Measurements from ENCODE around the gene REM2.

The REM2 gene

GRCh38 chr14:22918804-22919600 is 36.0 kb downstream of the REM2 start, which contains the start of gene RBM23:
Gene RBM23, minus strand, starts transcription at chr14:22919149.
- CTCF ChIA-PET, result interaction anchor here (1.0 to 3.7 kb wide), 4 partner anchors 11 to 68 kb away, joined by 3 to 21 read pairs (median 4); partner anchors contain the start of gene PRMT5
- no peak for TF ChIP-seq SUZ12 (IDR thresholded peaks at IDR 0.05)
- TF ChIP-seq LEF1 (IDR thresholded peaks at IDR 0.05; ENCODE audit: borderline replicate concordance), result no peak
- TF ChIP-seq ZNF384 (IDR thresholded peaks at IDR 0.05), result no peak
- 0 out of 2 replicates have a peak, but pooled peaks have one; percentile 72 for TF ChIP-seq HDGF (IDR thresholded peaks at IDR 0.05; ENCODE audit: borderline replicate concordance)
- TF ChIP-seq TARDBP (IDR thresholded peaks at IDR 0.05), result peak; percentile 96
- TF ChIP-seq FOXM1 (IDR thresholded peaks at IDR 0.05; ENCODE audit: borderline replicate concordance), result no peak
- no peak for TF ChIP-seq FOXA1 (IDR thresholded peaks at IDR 0.05)
- no peak for TF ChIP-seq NFRKB (IDR thresholded peaks at IDR 0.05)
- TF ChIP-seq CTBP1 (IDR thresholded peaks at IDR 0.05; ENCODE audit: borderline replicate concordance), result no peak
- peak; percentile 92 for TF ChIP-seq PKNOX1 (IDR thresholded peaks at IDR 0.05)

GRCh38 chr14:22919601-22919921 is 36.5 kb downstream of the REM2 start:
- no peak for DNase-seq (ENCODE audit: extremely low spot score)
- POLR2A ChIA-PET, result interaction anchor here (0.5 to 4.1 kb wide), 14 partner anchors 10 to 455 kb away, joined by 3 to 50 read pairs (median 4); partner anchors contain the start of genes HAUS4 and PRMT5
- TF ChIP-seq SUZ12 (IDR thresholded peaks at IDR 0.05) (no peak), FOXM1 (IDR thresholded peaks at IDR 0.05; ENCODE audit: borderline replicate concordance) (no peak), ZNF384 (IDR thresholded peaks at IDR 0.05) (no peak), FOXK2 (IDR thresholded peaks at IDR 0.05) (no peak), FOXA1 (IDR thresholded peaks at IDR 0.05) (no peak), NFRKB (IDR thresholded peaks at IDR 0.05) (no peak), TARDBP (IDR thresholded peaks at IDR 0.05) (no peak), ELF4 (IDR thresholded peaks at IDR 0.05) (no peak), LEF1 (IDR thresholded peaks at IDR 0.05; ENCODE audit: borderline replicate concordance) (no peak), ARNT (IDR thresholded peaks at IDR 0.05) (no peak), BHLHE40 (IDR thresholded peaks at IDR 0.05; ENCODE audit: borderline replicate concordance) (no peak), CTBP1 (IDR thresholded peaks at IDR 0.05; ENCODE audit: borderline replicate concordance) (no peak), HDGF (IDR thresholded peaks at IDR 0.05; ENCODE audit: borderline replicate concordance) (no peak), PKNOX1 (IDR thresholded peaks at IDR 0.05) (no peak), SP1 (IDR thresholded peaks at IDR 0.05) (no peak)
- CTCF ChIA-PET, result interaction anchor here (1.2 to 3.7 kb wide), 4 partner anchors 11 to 67 kb away, joined by 4 to 21 read pairs (median 5); partner anchors contain the start of gene PRMT5

More at GRCh38 chr14:22918804-22919600, 36.0 kb downstream of the REM2 start, which contains the start of gene RBM23:
- peak; percentile 93 for DNase-seq (ENCODE audit: extremely low spot score)
- POLR2A ChIA-PET, result interaction anchor here (0.5 to 4.1 kb wide), 15 partner anchors 10 to 454 kb away, joined by 3 to 50 read pairs (median 4); partner anchors contain the start of genes HAUS4 and PRMT5

- no peak for DNase-seq (ENCODE audit: extremely low spot score)
- ChIA-PET POLR2A (interaction anchor here (1.6 to 4.1 kb wide), 3 partner anchors 8 to 36 kb away, joined by 5 to 50 read pairs (median 22); partner anchors contain the start of genes HAUS4 and PRMT5), CTCF (interaction anchor here (0.6 to 3.7 kb wide), 3 partner anchors 10 to 66 kb away, joined by 3 to 21 read pairs (median 5); partner anchors contain the start of gene PRMT5)
- TF ChIP-seq SUZ12 (IDR thresholded peaks at IDR 0.05) (no peak), FOXK2 (IDR thresholded peaks at IDR 0.05) (no peak), FOXM1 (IDR thresholded peaks at IDR 0.05; ENCODE audit: borderline replicate concordance) (no peak), LEF1 (IDR thresholded peaks at IDR 0.05; ENCODE audit: borderline replicate concordance) (no peak)
These were observed 37.7 kb downstream of the REM2 start for GRCh38 chr14:22920697-22921096.

- ChIA-PET POLR2A (no interaction called here), CTCF (no interaction called here)
- no peak for DNase-seq (ENCODE audit: extremely low spot score)
- TF ChIP-seq CTBP1 (IDR thresholded peaks at IDR 0.05; ENCODE audit: borderline replicate concordance) (no peak), FOXM1 (IDR thresholded peaks at IDR 0.05; ENCODE audit: borderline replicate concordance) (no peak), HDGF (IDR thresholded peaks at IDR 0.05; ENCODE audit: borderline replicate concordance) (no peak), PKNOX1 (IDR thresholded peaks at IDR 0.05) (no peak), LEF1 (IDR thresholded peaks at IDR 0.05; ENCODE audit: borderline replicate concordance) (no peak), BHLHE40 (IDR thresholded peaks at IDR 0.05; ENCODE audit: borderline replicate concordance) (no peak), SUZ12 (IDR thresholded peaks at IDR 0.05) (no peak), ARNT (IDR thresholded peaks at IDR 0.05) (no peak)
These were observed 39.3 kb downstream of the REM2 start for GRCh38 chr14:22922294-22922693.

- POLR2A ChIA-PET, result no interaction called here
- DNase-seq (ENCODE audit: extremely low spot score), result no peak
- TF ChIP-seq HDGF (IDR thresholded peaks at IDR 0.05; ENCODE audit: borderline replicate concordance), result no peak
- no peak for TF ChIP-seq L3MBTL2 (conservative IDR thresholded peaks at IDR 0.05)
- TF ChIP-seq SUZ12 (IDR thresholded peaks at IDR 0.05), result no peak
- no peak for TF ChIP-seq ARNT (IDR thresholded peaks at IDR 0.05)
- TF ChIP-seq CTBP1 (IDR thresholded peaks at IDR 0.05; ENCODE audit: borderline replicate concordance), result no peak
- TF ChIP-seq FOXA1 (IDR thresholded peaks at IDR 0.05), result no peak
- TF ChIP-seq FOXM1 (IDR thresholded peaks at IDR 0.05; ENCODE audit: borderline replicate concordance), result no peak
- TF ChIP-seq SP1 (IDR thresholded peaks at IDR 0.05), result no peak
- TF ChIP-seq TARDBP (IDR thresholded peaks at IDR 0.05), result no peak
- TF ChIP-seq FOXK2 (IDR thresholded peaks at IDR 0.05), result no peak
- TF ChIP-seq BHLHE40 (IDR thresholded peaks at IDR 0.05; ENCODE audit: borderline replicate concordance), result no peak
- no peak for TF ChIP-seq LEF1 (IDR thresholded peaks at IDR 0.05; ENCODE audit: borderline replicate concordance)
- no peak for TF ChIP-seq ELF4 (IDR thresholded peaks at IDR 0.05)
- no peak for TF ChIP-seq NFRKB (IDR thresholded peaks at IDR 0.05)
- TF ChIP-seq PKNOX1 (IDR thresholded peaks at IDR 0.05), result no peak
- TF ChIP-seq ZNF384 (IDR thresholded peaks at IDR 0.05), result no peak
- CTCF ChIA-PET, result no interaction called here
These were observed 40.7 kb downstream of the REM2 start for GRCh38 chr14:22923746-22924145.
